ENCODE data around the gene PAM. TPM values are rescaled to one million over a fixed set of nuclear protein-coding genes. Genes with fewer than 3 reads are reported as not detected.

The PAM gene
- total RNA-seq, 1 experiment from 2014 or later = 190 TPM

GRCh38 chr5:102834438-102834964 is 79.4 kb downstream of the PAM start:
- no TSS peak for BruUV-seq (replicated peaks)
- ChIA-PET CTCF (no interaction called here), POLR2A (ENCODE audit: low non-redundant PET) (no interaction called here)
- intact Hi-C loops (cut with micrococcal nuclease; ENCODE audit: unreplicated experiment) = no loop called here
- H3K4me3 ChIP-seq (ENCODE audit: low read depth, low read length, poor library complexity, severe bottlenecking) = no peak overlapping the region
- no peaks in the 10 kb centered on the region for H3K9me3 ChIP-seq (ENCODE audit: low read depth, low read length, poor library complexity, severe bottlenecking)
- DNase-seq (ENCODE audit: low spot score) = no peak
- no peaks in the 10 kb centered on the region for H3K27me3 ChIP-seq (replicated peaks; ENCODE audit: insufficient read depth, low read depth, low read length, poor library complexity)
- H3K4me1 ChIP-seq (ENCODE audit: insufficient read depth, low read length, poor library complexity, severe bottlenecking) = peaks cover 13% of the 10 kb centered on the region
- no peaks in the 10 kb centered on the region for H3K36me3 ChIP-seq (ENCODE audit: insufficient read depth, low read length, poor library complexity, severe bottlenecking)
- TF ChIP-seq CTCF (conservative IDR thresholded peaks at IDR 0.05; ENCODE audit: low read depth, low read length) = no peak
- no peak for TF ChIP-seq EZH2 (IDR thresholded peaks at IDR 0.05; ENCODE audit: borderline replicate concordance, low read depth, low read length, poor library complexity, severe bottlenecking)
- H3K27ac ChIP-seq (ENCODE audit: low read depth, low read length, poor library complexity, severe bottlenecking) = no peak overlapping the region

- Histone ChIP-seq H3K9me3 (ENCODE audit: low read depth, low read length, poor library complexity, severe bottlenecking) (no peaks in the 10 kb centered on the region), H3K4me3 (ENCODE audit: low read depth, low read length, poor library complexity, severe bottlenecking) (no peak overlapping the region), H3K27me3 (replicated peaks; ENCODE audit: insufficient read depth, low read depth, low read length, poor library complexity) (no peaks in the 10 kb centered on the region), H3K36me3 (ENCODE audit: insufficient read depth, low read length, poor library complexity, severe bottlenecking) (no peaks in the 10 kb centered on the region), H3K27ac (ENCODE audit: low read depth, low read length, poor library complexity, severe bottlenecking) (no peak overlapping the region), H3K4me1 (ENCODE audit: insufficient read depth, low read length, poor library complexity, severe bottlenecking) (peaks cover 14% of the 10 kb centered on the region)
- ChIA-PET CTCF (no interaction called here), POLR2A (ENCODE audit: low non-redundant PET) (no interaction called here)
- no TSS peak for BruUV-seq (replicated peaks)
- TF ChIP-seq CTCF (conservative IDR thresholded peaks at IDR 0.05; ENCODE audit: low read depth, low read length) = no peak
- TF ChIP-seq EZH2 (IDR thresholded peaks at IDR 0.05; ENCODE audit: borderline replicate concordance, low read depth, low read length, poor library complexity, severe bottlenecking) = no peak
- intact Hi-C loops (cut with micrococcal nuclease; ENCODE audit: unreplicated experiment) = no loop called here
- no peak for DNase-seq (ENCODE audit: low spot score)
Observed at GRCh38 chr5:102835717-102836116, 80.6 kb downstream of the PAM start.

- BruUV-seq (replicated peaks) = no TSS peak
- ChIA-PET CTCF (interaction anchor here (0.6 kb wide), 1 partner anchor 84 kb away, joined by 3 read pairs; no protein-coding TSS in a partner anchor), POLR2A (ENCODE audit: low non-redundant PET) (no interaction called here)
- no peaks in the 10 kb centered on the region for H3K27me3 ChIP-seq (replicated peaks; ENCODE audit: insufficient read depth, low read depth, low read length, poor library complexity)
- peaks cover 7% of the 10 kb centered on the region for H3K4me1 ChIP-seq (ENCODE audit: insufficient read depth, low read length, poor library complexity, severe bottlenecking)
- no peaks in the 10 kb centered on the region for H3K9me3 ChIP-seq (ENCODE audit: low read depth, low read length, poor library complexity, severe bottlenecking)
- peak; percentile 17 for DNase-seq (ENCODE audit: low spot score)
- TF ChIP-seq EZH2 (IDR thresholded peaks at IDR 0.05; ENCODE audit: borderline replicate concordance, low read depth, low read length, poor library complexity, severe bottlenecking) = no peak
- no peak overlapping the region for H3K27ac ChIP-seq (ENCODE audit: low read depth, low read length, poor library complexity, severe bottlenecking)
- no peak overlapping the region for H3K4me3 ChIP-seq (ENCODE audit: low read depth, low read length, poor library complexity, severe bottlenecking)
- no peaks in the 10 kb centered on the region for H3K36me3 ChIP-seq (ENCODE audit: insufficient read depth, low read length, poor library complexity, severe bottlenecking)
- intact Hi-C loops (cut with micrococcal nuclease; ENCODE audit: unreplicated experiment) = no loop called here
Observed at GRCh38 chr5:102841021-102841420, 85.9 kb downstream of the PAM start.

GRCh38 chr5:102843997-102844396 is 88.9 kb downstream of the PAM start:
- no TSS peak for BruUV-seq (replicated peaks)
- no peaks in the 10 kb centered on the region for H3K36me3 ChIP-seq (ENCODE audit: insufficient read depth, low read length, poor library complexity, severe bottlenecking)
- peaks cover 7% of the 10 kb centered on the region for H3K4me1 ChIP-seq (ENCODE audit: insufficient read depth, low read length, poor library complexity, severe bottlenecking)
- TF ChIP-seq CTCF (conservative IDR thresholded peaks at IDR 0.05; ENCODE audit: low read depth, low read length) (no peak), EZH2 (IDR thresholded peaks at IDR 0.05; ENCODE audit: borderline replicate concordance, low read depth, low read length, poor library complexity, severe bottlenecking) (no peak)
- no peaks in the 10 kb centered on the region for H3K9me3 ChIP-seq (ENCODE audit: low read depth, low read length, poor library complexity, severe bottlenecking)
- no peak overlapping the region for H3K4me3 ChIP-seq (ENCODE audit: low read depth, low read length, poor library complexity, severe bottlenecking)
- CTCF ChIA-PET = interaction anchor here (0.5 kb wide), 1 partner anchor 296 kb away, joined by 9 read pairs; no protein-coding TSS in a partner anchor
- H3K27ac ChIP-seq (ENCODE audit: low read depth, low read length, poor library complexity, severe bottlenecking) = no peak overlapping the region
- DNase-seq (ENCODE audit: low spot score) = no peak
- intact Hi-C loops (cut with micrococcal nuclease; ENCODE audit: unreplicated experiment) = no loop called here
- no peaks in the 10 kb centered on the region for H3K27me3 ChIP-seq (replicated peaks; ENCODE audit: insufficient read depth, low read depth, low read length, poor library complexity)
- POLR2A ChIA-PET (ENCODE audit: low non-redundant PET) = no interaction called here

Measured in A673 (cell line).